ENCODE results near the gene TRIM26. TPM values are rescaled to one million over a fixed set of nuclear protein-coding genes. Genes with fewer than 3 reads are reported as not detected.

The TRIM26 gene
- total RNA-seq, 2 donors from 2014 or later, result 20.0 to 27.8 TPM

DNA sequence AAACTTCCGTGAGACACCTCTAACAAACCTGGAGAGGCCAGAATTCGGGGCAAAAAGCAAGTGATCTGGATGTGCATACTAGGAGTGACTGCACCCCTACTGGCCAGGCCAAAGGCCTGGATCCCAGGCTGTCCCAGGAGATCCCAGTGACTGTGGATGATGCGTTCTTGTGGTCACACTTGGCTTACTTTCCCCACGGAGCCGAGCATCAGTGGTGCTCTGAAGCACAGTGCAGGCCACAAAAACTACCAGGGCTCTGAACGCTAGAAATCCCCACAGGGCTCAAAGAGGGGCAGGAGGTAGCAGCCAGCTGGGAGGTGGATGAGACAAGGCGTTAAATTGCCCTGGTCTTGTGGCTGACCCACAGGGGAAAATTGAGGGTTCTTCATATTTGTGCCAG, 7.1 kb downstream of the TRIM26 start:
- peaks cover 0 to 51% of the 10 kb centered on the region in 2 donors for H3K4me1 ChIP-seq

DNA sequence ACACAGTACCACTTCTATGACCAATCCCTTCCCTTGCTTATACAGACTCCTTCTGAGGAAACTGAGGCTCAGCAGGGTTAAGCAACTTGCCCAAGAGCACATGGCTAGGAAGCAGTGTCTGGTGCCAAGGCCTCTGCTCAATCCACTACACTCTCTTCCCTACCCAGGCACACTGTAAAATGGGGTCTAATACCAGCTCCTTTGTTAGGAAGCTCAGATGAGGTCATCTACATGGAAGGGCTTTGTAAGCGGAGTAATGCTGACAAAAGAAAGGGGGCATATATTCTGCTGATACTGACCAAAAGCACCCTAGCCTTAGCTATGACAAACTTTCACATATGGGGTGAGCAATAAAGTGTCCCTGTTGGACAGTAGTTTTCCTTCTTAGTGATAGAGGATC, 9.1 kb downstream of the TRIM26 start:
- TF ChIP-seq, protein P1, sequence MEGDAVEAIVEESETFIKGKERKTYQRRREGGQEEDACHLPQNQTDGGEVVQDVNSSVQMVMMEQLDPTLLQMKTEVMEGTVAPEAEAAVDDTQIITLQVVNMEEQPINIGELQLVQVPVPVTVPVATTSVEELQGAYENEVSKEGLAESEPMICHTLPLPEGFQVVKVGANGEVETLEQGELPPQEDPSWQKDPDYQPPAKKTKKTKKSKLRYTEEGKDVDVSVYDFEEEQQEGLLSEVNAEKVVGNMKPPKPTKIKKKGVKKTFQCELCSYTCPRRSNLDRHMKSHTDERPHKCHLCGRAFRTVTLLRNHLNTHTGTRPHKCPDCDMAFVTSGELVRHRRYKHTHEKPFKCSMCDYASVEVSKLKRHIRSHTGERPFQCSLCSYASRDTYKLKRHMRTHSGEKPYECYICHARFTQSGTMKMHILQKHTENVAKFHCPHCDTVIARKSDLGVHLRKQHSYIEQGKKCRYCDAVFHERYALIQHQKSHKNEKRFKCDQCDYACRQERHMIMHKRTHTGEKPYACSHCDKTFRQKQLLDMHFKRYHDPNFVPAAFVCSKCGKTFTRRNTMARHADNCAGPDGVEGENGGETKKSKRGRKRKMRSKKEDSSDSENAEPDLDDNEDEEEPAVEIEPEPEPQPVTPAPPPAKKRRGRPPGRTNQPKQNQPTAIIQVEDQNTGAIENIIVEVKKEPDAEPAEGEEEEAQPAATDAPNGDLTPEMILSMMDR (IDR thresholded peaks at IDR 0.05), result no peak
- peaks cover 0 to 42% of the 10 kb centered on the region in 2 donors for H3K4me1 ChIP-seq

More for the DNA sequence above, 7.1 kb downstream of the TRIM26 start:
- H3K27ac ChIP-seq, result no peak overlapping the region
- TF ChIP-seq, protein P1 (IDR thresholded peaks at IDR 0.05), result no peak
- H3K4me3 ChIP-seq, result no peak overlapping the region
- no peaks in the 10 kb centered on the region for H3K9me3 ChIP-seq
- H3K27me3 ChIP-seq, result no peaks in the 10 kb centered on the region
- no peaks in the 10 kb centered on the region for H3K36me3 ChIP-seq
- DNase-seq (ENCODE audit: low spot score), result no peak

DNA sequence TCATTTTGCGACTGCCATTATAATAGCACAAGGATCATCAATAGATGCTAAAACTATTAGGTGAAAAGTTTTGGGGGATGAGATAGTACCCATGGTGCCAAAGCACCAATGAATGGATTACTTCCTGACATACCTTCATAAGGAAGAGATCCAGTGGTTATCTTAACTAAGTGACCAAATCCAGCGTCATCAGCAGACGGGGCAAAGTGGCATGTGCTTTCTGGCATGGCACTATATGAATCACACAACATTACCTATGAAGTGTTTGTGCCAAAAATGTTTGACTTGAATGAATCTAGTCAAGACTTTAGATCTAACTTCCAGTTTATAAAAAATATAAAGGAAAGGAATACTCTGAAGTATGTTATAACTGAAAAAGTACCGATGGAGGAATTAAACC, 10.8 kb downstream of the TRIM26 start:
- Histone ChIP-seq H3K36me3 (peaks cover 32% of the 10 kb centered on the region), H3K4me3 (no peak overlapping the region), H3K27me3 (no peaks in the 10 kb centered on the region), H3K27ac (no peak overlapping the region), H3K4me1 (peaks cover 0 to 32% of the 10 kb centered on the region in 2 donors), H3K9me3 (no peaks in the 10 kb centered on the region)
- TF ChIP-seq, protein P1 (IDR thresholded peaks at IDR 0.05), result no peak
- no peak for DNase-seq (ENCODE audit: low spot score)

More for the DNA sequence above, 9.1 kb downstream of the TRIM26 start:
- DNase-seq (ENCODE audit: low spot score), result no peak
- no peak overlapping the region for H3K4me3 ChIP-seq
- no peak overlapping the region for H3K27ac ChIP-seq
- peaks cover 14% of the 10 kb centered on the region for H3K36me3 ChIP-seq
- H3K27me3 ChIP-seq, result no peaks in the 10 kb centered on the region
- H3K9me3 ChIP-seq, result no peaks in the 10 kb centered on the region

GRCh38 chr6:30200551-30201281, 12.5 kb downstream of the TRIM26 start:
- no peaks in the 10 kb centered on the region for H3K9me3 ChIP-seq
- H3K4me1 ChIP-seq, result peaks cover 0 to 16% of the 10 kb centered on the region in 2 donors
- DNase-seq (ENCODE audit: low spot score), result no peak
- H3K4me3 ChIP-seq, result no peak overlapping the region
- peaks cover 48% of the 10 kb centered on the region for H3K36me3 ChIP-seq
- H3K27me3 ChIP-seq, result no peaks in the 10 kb centered on the region
- H3K27ac ChIP-seq, result no peak overlapping the region
- TF ChIP-seq, protein P1 (IDR thresholded peaks at IDR 0.05), result no peak

DNA sequence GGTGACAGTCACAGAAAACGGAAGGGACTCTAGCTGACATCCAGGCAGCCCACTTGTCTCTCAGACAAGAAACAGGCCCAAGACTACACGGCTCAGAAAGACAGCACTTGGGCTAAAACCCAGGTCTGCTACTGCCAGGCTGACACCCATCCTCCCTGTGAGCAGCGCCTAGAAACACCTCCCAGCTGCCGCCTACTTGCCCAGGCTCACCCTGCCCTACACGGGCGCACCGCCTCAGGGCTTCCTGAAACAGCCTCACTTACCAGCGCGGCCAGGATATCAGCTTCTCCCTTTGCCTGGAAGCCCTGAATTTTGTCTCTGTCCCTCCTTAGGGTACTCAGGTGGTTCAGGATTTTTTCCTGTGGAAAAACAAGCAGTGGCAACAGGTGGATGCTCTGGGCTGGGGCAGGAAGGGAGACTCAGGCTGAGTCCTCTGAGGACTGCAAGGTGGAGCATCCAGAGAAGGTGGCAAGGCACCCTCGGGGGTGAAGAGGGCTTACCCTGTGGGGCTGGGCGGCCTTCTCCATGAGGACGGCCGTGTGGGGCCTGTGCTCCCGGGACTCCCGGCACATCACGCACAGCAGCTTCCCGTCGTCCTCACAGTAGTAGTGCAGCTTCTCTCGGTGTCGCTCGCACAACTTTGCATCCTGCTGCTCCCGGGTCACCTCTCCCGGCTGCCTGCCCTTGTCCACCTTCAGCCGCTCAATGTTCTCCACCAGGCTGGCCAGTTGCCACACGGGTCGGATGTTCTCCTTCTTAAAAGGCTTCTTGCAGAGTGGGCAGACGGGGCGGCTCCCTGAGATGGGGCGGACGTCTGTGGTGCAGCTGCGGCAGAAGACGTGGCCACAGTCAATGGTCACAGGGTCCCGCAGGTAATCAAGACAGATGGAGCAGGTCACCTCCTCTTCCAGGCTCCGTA, 14.8 kb downstream of the TRIM26 start:
- Histone ChIP-seq H3K36me3 (peaks cover 64% of the 10 kb centered on the region), H3K27me3 (no peaks in the 10 kb centered on the region), H3K9me3 (no peaks in the 10 kb centered on the region), H3K27ac (no peak overlapping the region), H3K4me3 (no peak overlapping the region), H3K4me1 (peaks cover 0 to 10% of the 10 kb centered on the region in 2 donors)
- TF ChIP-seq, protein P1 (IDR thresholded peaks at IDR 0.05), result no peak
- no peak for DNase-seq (ENCODE audit: low spot score)

Measured in right atrium auricular region (tissue), 2 donors.